GM23248 (cell line): Measurements from ENCODE around the gene AARS2. TPM values are rescaled to one million over a fixed set of nuclear protein-coding genes. Genes with fewer than 3 reads are reported as not detected.

Source experiments
- DNase-seq: peaks from one replicate; pipeline ENCODE4 v3.0.0-alpha.2; 2015
- H2AFZ ChIP-seq: fragments of 200-600 bp; sonication (generic); 2 replicates; pipeline ENCODE4 v1.6.1; 2016; ENCODE audit warnings: antibody characterized with exemption
- H3F3A ChIP-seq: fragments of 200-600 bp; sonication (generic); 2 replicates; pipeline ENCODE4 v1.6.1; 2016; ENCODE audit warnings: mild to moderate bottlenecking, antibody characterized with exemption, mixed run types; ENCODE audit not compliant: insufficient read depth
- H3K27ac ChIP-seq: fragments of 200-600 bp; sonication (generic); 2 replicates; pipeline ENCODE4 v1.5.1; 2016; ENCODE audit warnings: mild to moderate bottlenecking
- H3K27me3 ChIP-seq: fragments of 200-600 bp; sonication (generic); replicated peaks from 2 replicates; pipeline ENCODE4 v1.6.1; 2016; ENCODE audit warnings: mild to moderate bottlenecking; ENCODE audit not compliant: insufficient read depth
- H3K36me3 ChIP-seq: fragments of 200-600 bp; sonication (generic); 2 replicates; pipeline ENCODE4 v1.6.1; 2016; ENCODE audit warnings: low read depth, mild to moderate bottlenecking
- H3K4me1 ChIP-seq: fragments of 200-600 bp; sonication (generic); 2 replicates; pipeline ENCODE4 v1.6.1; 2016; ENCODE audit warnings: mild to moderate bottlenecking; ENCODE audit not compliant: insufficient read depth
- H3K4me2 ChIP-seq: fragments of 200-600 bp; sonication (generic); one replicate; pipeline ENCODE4 v1.6.1; 2016; ENCODE audit warnings: mild to moderate bottlenecking; ENCODE audit not compliant: unreplicated experiment
- H3K4me3 ChIP-seq: fragments of 200-600 bp; sonication (generic); 2 replicates; pipeline ENCODE4 v1.5.1; 2016; ENCODE audit warnings: mild to moderate bottlenecking
- H3K79me2 ChIP-seq: fragments of 200-600 bp; sonication (generic); 2 replicates; pipeline ENCODE4 v1.6.1; 2016; ENCODE audit warnings: mild to moderate bottlenecking; ENCODE audit not compliant: insufficient read depth
- H3K9ac ChIP-seq: fragments of 200-600 bp; sonication (generic); 2 replicates; pipeline ENCODE4 v1.6.1; 2016; ENCODE audit warnings: mild to moderate bottlenecking
- H3K9me2 ChIP-seq: fragments of 200-600 bp; sonication (generic); 2 replicates; pipeline ENCODE4 v1.6.1; 2016; ENCODE audit warnings: mixed run types, mild to moderate bottlenecking, moderate library complexity; ENCODE audit not compliant: insufficient read depth
- H3K9me3 ChIP-seq: fragments of 200-600 bp; sonication (generic); one replicate; pipeline ENCODE4 v1.6.1; 2017; ENCODE audit warnings: low read depth
- H4K20me1 ChIP-seq: fragments of 200-600 bp; sonication (generic); 2 replicates; pipeline ENCODE4 v1.6.0; 2016; ENCODE audit not compliant: insufficient read depth
- EZH2 ChIP-seq: fragments of 200-600 bp; sonication (generic); IDR thresholded peaks from 2 replicates; pipeline ENCODE4 v1.6.1; 2018; ENCODE audit warnings: antibody characterized with exemption, mild to moderate bottlenecking; ENCODE audit not compliant: insufficient read depth, poor library complexity, severe bottlenecking
- EZH2phosphoT487 ChIP-seq: fragments of 200-600 bp; sonication (generic); IDR thresholded peaks from 2 replicates; pipeline ENCODE4 v1.6.1; 2018; ENCODE audit warnings: antibody characterized with exemption, moderate library complexity, mild to moderate bottlenecking, low read depth; ENCODE audit not compliant: insufficient read depth
- WGBS, 2 experiments: methylation state at CpG; one replicate each; pipeline ENCODE4 v1.1.6; 2015 to 2017; ENCODE audit warnings: low lambda C conversion rate in 2 of 2, low coverage in 1 of 2; ENCODE audit errors: missing lambda C conversion rate in 2 of 2; 5-methylcytosine and 5-hydroxymethylcytosine counted together
- in situ Hi-C: fragments of 300-500 bp; cut with MboI; formaldehyde crosslinking; loops from 2 replicates; pipeline ENCODE4 v1.15.0; 2020
- polyA plus RNA-seq: library from polyadenylated mRNA; unstranded; fragments of >200 nt; fragmentation: Nextera tagmentation; extraction: Ambion mirVana; gene quantifications from 2 replicates; pipeline ENCODE4 v1.2.1, GENCODE V29; 2016
- total RNA-seq: library from RNA; depleted of rRNA; stranded (reverse); fragments of >200 nt; shearing (Covaris generic); gene quantifications from 2 replicates; pipeline ENCODE4 v1.2.3, GENCODE V29; 2014

The AARS2 gene
- total and polyA plus RNA-seq, 2 experiments from 2014 or later = 6.0 to 14.7 TPM

DNA sequence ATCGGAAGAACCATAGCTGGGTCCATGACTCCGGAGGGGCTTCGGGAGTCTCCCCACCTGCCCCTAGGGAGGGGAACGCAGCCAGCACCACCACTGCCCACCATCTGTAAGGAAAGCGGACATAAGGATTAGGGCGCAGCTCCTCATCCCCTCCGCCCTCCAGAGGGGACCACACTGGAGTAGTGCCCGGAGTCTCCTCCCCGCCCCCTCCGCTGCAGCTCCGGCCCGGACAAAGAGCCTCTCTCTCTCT, 56.4 kb downstream of the AARS2 start:
- Histone ChIP-seq H2AFZ (peak overlapping the region; percentile 95), H4K20me1 (peaks cover 7% of the 10 kb centered on the region; the same call in 1 of the 2 replicates), H3K4me3 (peak overlapping the region; percentile 100), H3F3A (peaks cover 53% of the 10 kb centered on the region), H3K4me1 (peaks cover 10% of the 10 kb centered on the region; the same call in 1 of the 2 replicates), H3K9me2 (no peaks in the 10 kb centered on the region), H3K27ac (peak overlapping the region; percentile 65), H3K27me3 (no peaks in the 10 kb centered on the region), H3K79me2 (peaks cover 51% of the 10 kb centered on the region), H3K9me3 (no peaks in the 10 kb centered on the region), H3K36me3 (peaks cover 27% of the 10 kb centered on the region), H3K4me2 (peak overlapping the region; percentile 97), H3K9ac (peak overlapping the region; percentile 94)
- DNase-seq = no peak
- in situ Hi-C loops = no loop called here
- TF ChIP-seq EZH2 = no peak
- no peak for TF ChIP-seq EZH2phosphoT487
- 2% methylated on average over 10 to 12 of the region's 12 CpGs for WGBS, 2 experiments

DNA sequence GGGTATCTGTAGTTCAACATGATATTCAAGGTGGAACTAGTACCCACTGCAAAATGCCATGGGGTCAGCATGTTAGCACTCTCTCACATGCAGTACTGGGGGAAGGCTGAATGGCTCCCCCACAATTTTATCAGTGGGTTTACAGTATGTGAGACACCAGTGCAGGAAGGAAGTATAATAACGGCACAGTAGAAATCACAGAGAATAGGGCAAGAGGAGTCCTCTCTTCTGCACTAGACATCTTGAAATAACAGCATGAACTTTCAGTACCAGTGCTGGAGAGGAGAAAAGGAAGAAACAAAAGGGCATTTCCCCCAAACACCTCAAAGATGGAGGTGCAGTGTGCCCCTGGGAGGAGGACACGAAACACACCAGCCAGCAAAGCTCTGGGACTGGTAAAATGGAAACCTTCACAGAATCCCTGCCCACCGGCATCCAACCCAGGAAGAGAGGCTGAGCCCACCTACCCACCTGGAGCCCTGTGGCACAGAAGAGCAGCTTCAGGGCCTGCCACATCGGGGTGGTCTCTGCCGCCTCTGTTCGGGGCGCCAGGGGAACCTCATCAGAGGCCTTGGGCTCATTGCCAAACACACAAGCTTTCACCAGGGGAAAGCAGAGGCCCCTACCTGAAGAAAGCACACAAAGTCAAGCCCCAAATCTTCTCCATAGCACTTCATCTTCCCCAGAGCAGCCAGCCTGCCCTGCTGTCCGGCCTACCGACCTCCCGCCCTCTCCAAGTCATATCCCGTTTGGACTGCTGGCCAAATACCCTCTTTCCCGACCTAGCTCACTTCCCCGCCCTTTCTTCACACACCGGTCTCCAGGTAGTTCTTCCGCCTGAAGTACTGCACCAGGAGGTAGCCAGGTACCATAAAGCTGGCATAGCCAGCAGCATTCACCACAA, 57.0 kb downstream of the AARS2 start:
- Histone ChIP-seq H3K4me1 (peaks cover 10% of the 10 kb centered on the region; the same call in 1 of the 2 replicates), H2AFZ (peak overlapping the region; percentile 95), H3K9ac (peak overlapping the region; percentile 94), H3K27ac (peak overlapping the region; percentile 65), H3K36me3 (peaks cover 33% of the 10 kb centered on the region), H3K79me2 (peaks cover 56% of the 10 kb centered on the region), H3F3A (peaks cover 58% of the 10 kb centered on the region), H3K9me3 (no peaks in the 10 kb centered on the region), H3K9me2 (no peaks in the 10 kb centered on the region), H4K20me1 (peaks cover 10% of the 10 kb centered on the region; the same call in 1 of the 2 replicates), H3K27me3 (no peaks in the 10 kb centered on the region), H3K4me3 (peak overlapping the region; percentile 100), H3K4me2 (peak overlapping the region; percentile 97)
- in situ Hi-C loops = no loop called here
- no peak for TF ChIP-seq EZH2
- TF ChIP-seq EZH2phosphoT487 = no peak
- DNase-seq = no peak
- 16 to 24% methylated on average over 15 of the region's 15 CpGs for WGBS, 2 experiments

DNA sequence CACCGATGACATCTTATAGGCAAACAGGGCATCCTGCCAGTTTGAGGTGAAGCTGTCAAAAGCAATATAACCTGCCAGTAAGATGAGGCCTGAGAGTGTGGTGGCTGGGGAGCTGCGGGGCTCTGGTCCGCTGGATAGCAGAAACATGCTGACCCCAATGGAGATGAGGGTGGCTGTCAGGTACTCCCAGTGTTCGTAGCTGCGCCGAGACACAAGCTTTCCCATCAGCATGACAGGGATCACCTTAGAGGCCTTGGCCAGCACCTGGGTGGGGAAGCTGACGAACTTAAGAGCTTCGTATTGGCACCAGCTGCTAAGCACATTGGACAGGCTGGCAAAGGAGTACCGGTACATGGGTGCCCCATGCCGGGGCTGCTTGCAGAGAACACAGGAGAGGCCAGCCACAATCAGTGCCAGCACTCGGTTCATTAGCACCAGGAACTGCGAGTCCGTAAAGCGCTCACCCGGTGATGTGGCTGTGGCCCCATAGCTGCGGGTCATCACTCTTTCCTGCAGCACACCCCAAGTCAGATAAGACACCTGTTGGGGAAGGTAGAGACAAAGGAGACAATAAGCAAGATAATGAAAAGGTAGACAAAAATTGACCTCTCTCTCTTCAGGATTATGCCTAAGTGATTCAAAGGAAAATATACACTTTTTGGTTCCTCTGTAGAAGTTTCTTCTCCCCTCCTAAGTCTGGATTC, 57.9 kb downstream of the AARS2 start:
- peaks cover 12% of the 10 kb centered on the region for H3K4me1 ChIP-seq
- no peak overlapping the region for H3K4me2 ChIP-seq
- H3K27me3 ChIP-seq = no peaks in the 10 kb centered on the region
- H4K20me1 ChIP-seq = peaks cover 16% of the 10 kb centered on the region; the same call in 1 of the 2 replicates
- H3K79me2 ChIP-seq = peaks cover 65% of the 10 kb centered on the region
- TF ChIP-seq EZH2phosphoT487 (no peak), EZH2 (no peak)
- peak overlapping the region; percentile 100; the same call in 1 of the 2 replicates for H3K4me3 ChIP-seq
- H3K9ac ChIP-seq = peak overlapping the region; percentile 94
- no peaks in the 10 kb centered on the region for H3K9me3 ChIP-seq
- H3K36me3 ChIP-seq = peaks cover 42% of the 10 kb centered on the region
- peaks cover 67% of the 10 kb centered on the region for H3F3A ChIP-seq
- in situ Hi-C loops = no loop called here
- H3K9me2 ChIP-seq = no peaks in the 10 kb centered on the region
- H3K27ac ChIP-seq = no peak overlapping the region
- DNase-seq = no peak
- 63 to 67% methylated on average over 16 of the region's 16 CpGs for WGBS, 2 experiments
- H2AFZ ChIP-seq = no peak overlapping the region

DNA sequence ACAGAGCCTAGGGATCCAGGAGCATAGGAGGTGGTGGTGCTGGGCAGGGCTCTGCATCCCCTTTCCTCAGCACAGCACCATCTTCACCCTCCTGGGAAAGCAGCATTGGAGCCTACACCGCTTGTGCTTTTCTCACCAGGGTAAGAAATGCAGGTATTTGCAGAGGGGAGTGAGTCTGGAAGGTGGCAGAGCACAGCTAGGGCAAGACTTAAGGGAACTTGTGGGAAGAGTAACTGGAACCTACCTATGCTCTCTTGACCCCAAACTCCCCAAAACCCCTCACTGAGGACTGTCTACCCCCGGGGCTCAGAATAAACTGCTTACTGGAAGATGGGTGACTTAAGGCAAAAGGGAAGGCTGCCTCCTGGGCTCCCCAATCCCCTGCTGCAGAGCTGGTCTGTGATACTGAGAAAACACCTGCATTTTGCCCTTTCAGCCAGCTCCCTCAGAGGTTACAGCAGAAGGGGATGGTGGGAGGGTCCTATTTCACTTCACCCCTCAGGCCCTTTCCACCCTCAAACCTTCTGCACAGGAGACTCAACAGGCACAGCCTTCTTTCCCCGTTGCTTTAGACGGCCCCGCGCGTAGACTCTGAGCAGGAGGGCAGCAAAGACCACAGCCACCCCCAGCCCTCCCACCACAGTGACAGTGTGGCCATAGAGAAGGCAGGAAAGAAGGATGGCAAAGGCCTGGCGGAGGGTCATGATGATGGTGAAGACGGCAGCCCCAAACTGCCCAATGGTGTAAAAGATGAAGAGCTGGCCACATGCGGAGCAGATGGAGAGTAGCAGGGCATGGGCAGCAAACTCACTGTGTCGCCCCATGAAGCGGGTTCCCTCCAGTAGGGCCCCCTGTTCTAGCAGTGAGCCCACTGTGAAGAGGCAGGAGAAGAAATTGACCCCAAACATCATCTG, 58.7 kb downstream of the AARS2 start:
- 56 to 62% methylated on average over 12 of the region's 12 CpGs for WGBS, 2 experiments

More for the DNA sequence above, 58.7 kb downstream of the AARS2 start:
- H3K36me3 ChIP-seq = peaks cover 50% of the 10 kb centered on the region
- H3K27me3 ChIP-seq = no peaks in the 10 kb centered on the region
- in situ Hi-C loops = no loop called here
- H3K27ac ChIP-seq = no peak overlapping the region; the same call in 1 of the 2 replicates
- peaks cover 17% of the 10 kb centered on the region for H3K4me1 ChIP-seq
- H3K79me2 ChIP-seq = peaks cover 73% of the 10 kb centered on the region
- no peaks in the 10 kb centered on the region for H3K9me2 ChIP-seq
- H3F3A ChIP-seq = peaks cover 75% of the 10 kb centered on the region
- H3K9ac ChIP-seq = no peak overlapping the region
- no peak overlapping the region for H3K4me2 ChIP-seq
- no peak for DNase-seq
- peaks cover 23% of the 10 kb centered on the region; the same call in 1 of the 2 replicates for H4K20me1 ChIP-seq
- H2AFZ ChIP-seq = no peak overlapping the region
- no peaks in the 10 kb centered on the region for H3K9me3 ChIP-seq
- H3K4me3 ChIP-seq = no peak overlapping the region
- no peak for TF ChIP-seq EZH2phosphoT487
- TF ChIP-seq EZH2 = no peak
